Naive thymus-derived CD8-positive, alpha-beta T cell (primary cell): Measurements from ENCODE around the gene AGPAT4. TPM values are rescaled to one million over a fixed set of nuclear protein-coding genes. Genes with fewer than 3 reads are reported as not detected.

Source experiments
- ATAC-seq, 2 donors: fragments of 150-1000 bp; cut with Tn5 transposase in 1 of 2; sonication (Bioruptor Pico), chemical (Tn5 transposase) in 1 of 2; 1 replicate in 1 of 2; 2 replicates in 1 of 2; pipeline ENCODE4 v1.10.0; 2021; ENCODE audit warnings: mild to moderate bottlenecking in 2 of 2, moderate library complexity in 2 of 2
- POLR2A ChIA-PET: fragments of 350-600 bp; sonication (Branson Sonifier 250); formaldehyde crosslinking; loops from one replicate; lab custom pipeline; 2021; ENCODE audit warnings: antibody characterized with exemption; lab: Charles Lee
- DNase-seq, 10 donors: peaks; one replicate each; pipeline versions ENCODE4 v3.0.0 to v3.0.0-alpha.2; 2020 to 2022
- H3K27ac Mint-ChIP-seq, 10 donors: one replicate each; pipeline ENCODE4 v1.8.0; 2020 to 2022; ENCODE audit warnings: mild to moderate bottlenecking in 10 of 10, mixed read lengths in 10 of 10, moderate library complexity in 4 of 10, inconsistent platforms in 1 of 10
- H3K27me3 Mint-ChIP-seq, 5 donors: one replicate each; pipeline ENCODE4 v1.8.0; 2021 to 2022; ENCODE audit warnings: mixed read lengths in 5 of 5
- H3K36me3 Mint-ChIP-seq, 3 donors: one replicate each; pipeline ENCODE4 v1.8.0; 2020 to 2022; ENCODE audit warnings: mixed read lengths in 3 of 3, mild to moderate bottlenecking in 2 of 3, inconsistent platforms in 1 of 3
- H3K4me1 Mint-ChIP-seq, 4 donors: one replicate each; pipeline ENCODE4 v1.8.0; 2021 to 2022; ENCODE audit warnings: mixed read lengths in 4 of 4
- H3K4me3 Mint-ChIP-seq, 10 donors: one replicate each; pipeline ENCODE4 v1.8.0; 2020 to 2022; ENCODE audit warnings: mild to moderate bottlenecking in 10 of 10, mixed read lengths in 10 of 10, moderate library complexity in 6 of 10, inconsistent platforms in 1 of 10
- H3K9me3 Mint-ChIP-seq, 9 donors: one replicate each; pipeline ENCODE4 v1.8.0; 2020 to 2022; ENCODE audit warnings: mixed read lengths in 9 of 9, mild to moderate bottlenecking in 3 of 9, inconsistent platforms in 1 of 9, moderate library complexity in 1 of 9
- polyA plus RNA-seq, 3 donors: library from polyadenylated mRNA; unstranded; fragments of 300-500 nt; fragmentation: Illumina TruSeq; gene quantifications; one replicate each; pipeline ENCODE4 v1.2.3, GENCODE V29; 2021
- total RNA-seq, 8 experiments: library from RNA in 2 of 8; stranded (reverse) in 2 of 8; gene quantifications; one replicate each; pipeline ENCODE4 v1.2.3 and lab custom pipeline; 2021 to 2026

Gene AGPAT4
- total and polyA plus RNA-seq, 5 experiments from 2014 or later, result 0.85 to 4.0 (median 2.0) TPM

GRCh38 chr6:161117942-161118341 is 155.9 kb downstream of the AGPAT4 start:
- POLR2A ChIA-PET, result no interaction called here
- Mint-ChIP-seq H3K4me3 (no peak overlapping the region), H3K4me1 (peaks cover 0 to 3% (median 0%) of the 10 kb centered on the region in 4 donors), H3K27me3 (no peaks in the 10 kb centered on the region), H3K36me3 (peaks cover 34 to 97% (median 72%) of the 10 kb centered on the region in 3 donors), H3K9me3 (peaks cover 3 to 25% (median 20%) of the 10 kb centered on the region in 9 donors), H3K27ac (peak overlapping the region in 1 of 10 donors; percentile 26)
- no peak for DNase-seq
- no peak for ATAC-seq

- no peak for ATAC-seq
- H3K36me3 Mint-ChIP-seq, result peaks cover 38 to 97% (median 71%) of the 10 kb centered on the region in 3 donors
- peaks cover 0 to 3% (median 0%) of the 10 kb centered on the region in 4 donors for H3K4me1 Mint-ChIP-seq
- peak overlapping the region in 3 of 10 donors; percentile 50 to 81 (median 69) for H3K27ac Mint-ChIP-seq
- H3K27me3 Mint-ChIP-seq, result no peaks in the 10 kb centered on the region
- no peak overlapping the region for H3K4me3 Mint-ChIP-seq
- DNase-seq, result no peak
- H3K9me3 Mint-ChIP-seq, result peaks cover 0 to 19% (median 14%) of the 10 kb centered on the region in 9 donors
- POLR2A ChIA-PET, result no interaction called here
Measured at GRCh38 chr6:161117308-161117707, 156.6 kb downstream of the AGPAT4 start.

DNA sequence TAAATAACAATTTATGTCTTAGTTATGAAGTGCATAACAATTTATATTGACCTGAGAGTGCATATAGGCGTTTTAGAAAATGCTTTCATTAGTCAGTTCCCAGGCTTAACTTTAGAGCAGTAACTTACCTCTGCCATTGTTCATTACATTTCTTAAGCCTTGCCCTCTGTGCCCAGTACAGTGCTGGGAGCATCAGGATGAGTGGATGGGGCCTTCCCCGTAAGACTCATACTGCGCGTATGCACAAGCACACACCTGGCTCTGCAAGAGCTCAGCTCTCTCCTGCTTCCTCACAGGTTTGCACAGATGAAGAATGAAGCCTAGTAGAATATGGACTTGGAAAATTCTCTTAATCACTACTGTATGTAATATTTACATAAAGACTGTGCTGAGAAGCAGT is 157.3 kb downstream of the AGPAT4 start:
- DNase-seq, result no peak
- peaks cover 0 to 19% (median 9%) of the 10 kb centered on the region in 9 donors for H3K9me3 Mint-ChIP-seq
- peak overlapping the region in 5 of 10 donors; percentile 24 to 83 (median 63) for H3K27ac Mint-ChIP-seq
- H3K4me3 Mint-ChIP-seq, result no peak overlapping the region
- peaks cover 3 to 8% (median 6%) of the 10 kb centered on the region in 4 donors for H3K4me1 Mint-ChIP-seq
- no peak for ATAC-seq
- no peaks in the 10 kb centered on the region for H3K27me3 Mint-ChIP-seq
- peaks cover 40 to 97% (median 66%) of the 10 kb centered on the region in 3 donors for H3K36me3 Mint-ChIP-seq
- POLR2A ChIA-PET, result no interaction called here

GRCh38 chr6:161115468-161115867 is 158.4 kb downstream of the AGPAT4 start:
- ATAC-seq (no peak), DNase-seq (no peak)
- Mint-ChIP-seq H3K36me3 (peaks cover 36 to 97% (median 58%) of the 10 kb centered on the region in 3 donors), H3K9me3 (peaks cover 0 to 15% (median 3%) of the 10 kb centered on the region in 9 donors), H3K27me3 (no peaks in the 10 kb centered on the region), H3K4me3 (no peak overlapping the region), H3K27ac (peak overlapping the region in 6 of 10 donors; percentile 8 to 75 (median 52)), H3K4me1 (peaks cover 4 to 18% (median 17%) of the 10 kb centered on the region in 4 donors)
- POLR2A ChIA-PET, result no interaction called here

DNA sequence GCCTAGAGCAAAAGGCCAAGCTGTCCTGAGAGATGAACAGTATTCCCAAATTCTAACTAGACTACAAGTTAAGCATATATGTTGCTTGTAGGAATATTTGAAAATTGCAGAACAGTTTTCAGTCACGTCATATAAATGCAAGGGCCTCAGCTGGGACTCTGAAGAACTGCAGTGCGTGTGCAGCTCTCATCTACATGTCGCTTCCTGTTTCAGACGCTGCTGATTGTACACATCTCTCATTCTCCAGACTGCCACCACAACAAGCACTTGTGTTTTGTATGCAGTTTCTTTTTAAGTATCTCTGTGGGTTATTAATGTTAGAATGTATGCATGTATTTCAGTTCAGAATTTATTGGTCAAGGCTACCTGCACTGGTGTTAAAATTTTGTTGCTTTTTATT is 162.6 kb downstream of the AGPAT4 start:
- Mint-ChIP-seq H3K4me1 (peaks cover 4 to 22% (median 18%) of the 10 kb centered on the region in 4 donors), H3K4me3 (peak overlapping the region in 4 of 10 donors; percentile 16 to 64 (median 41)), H3K27me3 (no peaks in the 10 kb centered on the region), H3K9me3 (no peaks in the 10 kb centered on the region), H3K36me3 (peaks cover 16 to 98% (median 50%) of the 10 kb centered on the region in 3 donors), H3K27ac (peak overlapping the region; percentile 46 to 91 (median 86))
- peak; percentile 83 to 97 for ATAC-seq
- POLR2A ChIA-PET, result no interaction called here
- peak in 4 of 10 donors; percentile 17 to 50 (median 30) for DNase-seq

- no peaks in the 10 kb centered on the region for H3K27me3 Mint-ChIP-seq
Measured at GRCh38 chr6:161110028-161110779, 163.7 kb downstream of the AGPAT4 start.

GRCh38 chr6:161109366-161109765 is 164.5 kb downstream of the AGPAT4 start:
- ATAC-seq, result no peak
- peaks cover 4 to 22% (median 18%) of the 10 kb centered on the region in 4 donors for H3K4me1 Mint-ChIP-seq
- H3K9me3 Mint-ChIP-seq, result no peaks in the 10 kb centered on the region
- no peak overlapping the region for H3K4me3 Mint-ChIP-seq
- POLR2A ChIA-PET, result interaction anchor here (1.4 kb wide), 1 partner anchor 262 kb away, joined by 3 read pairs; no protein-coding TSS in a partner anchor
- H3K27me3 Mint-ChIP-seq, result no peaks in the 10 kb centered on the region
- peak overlapping the region in 2 of 10 donors; percentile 11 to 15 for H3K27ac Mint-ChIP-seq
- peaks cover 6 to 98% (median 48%) of the 10 kb centered on the region in 3 donors for H3K36me3 Mint-ChIP-seq
- DNase-seq, result no peak

More at GRCh38 chr6:161110028-161110779, 163.7 kb downstream of the AGPAT4 start:
- Mint-ChIP-seq H3K36me3 (peaks cover 6 to 98% (median 45%) of the 10 kb centered on the region in 3 donors), H3K27ac (peak overlapping the region in 9 of 10 donors; percentile 16 to 91 (median 80)), H3K9me3 (no peaks in the 10 kb centered on the region), H3K4me3 (peak overlapping the region in 1 of 10 donors; percentile 39), H3K4me1 (peaks cover 4 to 22% (median 18%) of the 10 kb centered on the region in 4 donors)
- ATAC-seq, result no peak
- POLR2A ChIA-PET, result interaction anchor here (1.4 kb wide), 1 partner anchor 261 kb away, joined by 3 read pairs; no protein-coding TSS in a partner anchor
- no peak for DNase-seq

DNA sequence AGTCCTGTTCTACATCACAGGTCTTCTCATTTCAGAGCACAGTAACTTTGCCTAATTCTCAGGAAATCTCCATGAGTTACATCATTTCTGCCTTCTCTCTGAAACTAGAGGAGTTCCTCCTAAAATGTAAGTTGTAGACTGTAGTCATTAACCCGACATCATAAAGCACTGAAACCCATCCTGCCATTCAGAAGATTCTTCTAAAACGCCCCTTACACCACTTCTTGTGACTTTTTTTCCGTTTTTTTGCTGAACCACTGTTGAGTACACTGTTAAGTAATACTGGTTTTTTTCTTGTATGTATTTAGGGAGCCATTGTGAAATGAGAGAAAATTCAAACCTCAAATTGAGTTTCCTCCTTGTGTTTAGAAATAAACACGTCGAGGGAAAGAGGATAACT is 164.9 kb downstream of the AGPAT4 start:
- no peaks in the 10 kb centered on the region for H3K27me3 Mint-ChIP-seq
- POLR2A ChIA-PET, result no interaction called here
- peaks cover 4 to 22% (median 18%) of the 10 kb centered on the region in 4 donors for H3K4me1 Mint-ChIP-seq
- DNase-seq, result no peak
- peak overlapping the region in 3 of 10 donors; percentile 2 to 21 (median 15) for H3K27ac Mint-ChIP-seq
- ATAC-seq, result no peak
- H3K4me3 Mint-ChIP-seq, result no peak overlapping the region
- no peaks in the 10 kb centered on the region for H3K9me3 Mint-ChIP-seq
- peaks cover 6 to 98% (median 48%) of the 10 kb centered on the region in 3 donors for H3K36me3 Mint-ChIP-seq

DNA sequence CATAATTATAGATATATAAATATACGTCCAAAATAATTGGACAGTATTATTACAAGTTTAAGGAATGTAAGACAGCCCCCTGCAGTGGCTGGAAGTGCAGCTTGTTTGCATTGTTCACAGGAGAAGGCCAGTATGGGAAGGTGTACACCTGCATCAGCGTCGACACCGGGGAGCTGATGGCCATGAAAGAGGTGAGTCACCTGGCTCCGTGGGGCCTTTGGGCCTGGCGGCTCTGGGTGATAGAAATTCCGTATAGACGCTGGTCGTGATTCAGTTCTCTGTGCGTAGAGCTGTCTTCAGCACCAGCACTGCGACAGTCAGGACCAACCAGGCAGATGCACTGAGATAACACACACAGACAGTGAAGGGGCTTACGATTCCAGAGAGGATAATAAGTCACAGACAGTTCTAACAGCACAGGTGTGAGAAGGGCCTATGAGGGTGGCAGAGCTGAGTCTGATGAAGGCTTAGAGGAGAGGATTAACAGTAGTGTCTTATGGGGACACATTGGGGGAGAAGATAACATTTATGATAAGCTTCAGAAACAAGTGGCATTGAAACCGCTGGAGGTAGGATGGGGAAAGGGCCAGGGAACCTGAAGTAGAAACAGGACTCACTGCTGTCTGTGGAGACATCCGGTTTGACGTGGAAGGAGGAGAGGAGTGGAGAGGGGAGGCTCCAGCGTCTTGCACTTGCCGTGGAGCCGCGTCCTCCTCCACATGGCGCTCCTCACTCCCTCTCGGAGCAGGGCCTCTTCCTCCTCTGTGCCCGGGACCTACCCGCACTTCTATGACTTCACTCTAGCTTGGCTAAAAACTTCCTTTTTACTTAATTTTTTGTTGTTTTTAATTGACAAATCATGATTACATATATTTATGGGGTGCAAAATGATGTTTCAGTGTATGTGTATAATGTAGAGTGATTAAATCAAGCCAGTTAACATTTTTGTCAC is 165.8 kb downstream of the AGPAT4 start:
- Mint-ChIP-seq H3K4me3 (no peak overlapping the region), H3K4me1 (peaks cover 7 to 24% (median 18%) of the 10 kb centered on the region in 4 donors), H3K9me3 (no peaks in the 10 kb centered on the region), H3K27me3 (no peaks in the 10 kb centered on the region), H3K36me3 (peaks cover 11 to 100% (median 52%) of the 10 kb centered on the region in 3 donors), H3K27ac (peak overlapping the region in 3 of 10 donors; percentile 14 to 60 (median 31))
- DNase-seq (no peak), ATAC-seq (no peak)
- POLR2A ChIA-PET, result no interaction called here

DNA sequence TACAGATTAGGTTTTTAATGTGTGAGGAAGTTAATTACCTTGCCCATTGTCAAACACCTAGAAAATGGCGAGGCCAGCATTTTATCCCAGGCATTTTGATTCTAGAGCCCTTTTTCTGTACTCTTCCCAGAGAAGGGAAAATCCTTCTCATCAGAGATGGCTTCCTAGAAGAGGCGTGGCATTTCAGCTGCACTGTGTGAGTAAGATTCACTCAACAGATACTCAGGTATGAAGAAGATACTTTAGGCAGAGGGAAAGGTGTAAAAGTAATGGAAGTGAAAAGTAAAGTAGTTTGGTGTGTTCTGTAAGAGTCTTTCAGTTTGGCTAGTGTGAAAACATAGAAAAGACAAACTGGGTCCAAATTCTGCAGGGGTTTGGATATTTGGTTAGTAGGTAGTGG is 168.5 kb downstream of the AGPAT4 start:
- Mint-ChIP-seq H3K36me3 (peaks cover 9 to 93% (median 50%) of the 10 kb centered on the region in 3 donors), H3K27ac (peak overlapping the region in 1 of 10 donors; percentile 1), H3K4me1 (peaks cover 0 to 5% (median 3%) of the 10 kb centered on the region in 4 donors), H3K27me3 (no peaks in the 10 kb centered on the region), H3K4me3 (no peak overlapping the region), H3K9me3 (no peaks in the 10 kb centered on the region)
- no peak for DNase-seq
- ATAC-seq, result no peak
- POLR2A ChIA-PET, result no interaction called here

GRCh38 chr6:161104966-161105365 is 168.9 kb downstream of the AGPAT4 start:
- no peak for ATAC-seq
- POLR2A ChIA-PET, result no interaction called here
- peaks cover 9 to 89% (median 45%) of the 10 kb centered on the region in 3 donors for H3K36me3 Mint-ChIP-seq

GRCh38 chr6:161103475-161103874 is 170.4 kb downstream of the AGPAT4 start:
- Mint-ChIP-seq H3K27ac (peak overlapping the region in 6 of 10 donors; percentile 42 to 79 (median 52)), H3K4me3 (no peak overlapping the region), H3K36me3 (peaks cover 13 to 87% (median 33%) of the 10 kb centered on the region in 3 donors), H3K27me3 (no peaks in the 10 kb centered on the region), H3K9me3 (no peaks in the 10 kb centered on the region), H3K4me1 (peaks cover 0 to 3% (median 1%) of the 10 kb centered on the region in 4 donors)
- ATAC-seq, result no peak
- no peak for DNase-seq
- POLR2A ChIA-PET, result no interaction called here

More at GRCh38 chr6:161104966-161105365, 168.9 kb downstream of the AGPAT4 start:
- no peak for DNase-seq
- Mint-ChIP-seq H3K27me3 (no peaks in the 10 kb centered on the region), H3K27ac (peak overlapping the region in 4 of 10 donors; percentile 10 to 40 (median 38)), H3K9me3 (no peaks in the 10 kb centered on the region), H3K4me1 (peaks cover 0 to 3% (median 1%) of the 10 kb centered on the region in 4 donors), H3K4me3 (no peak overlapping the region)
